ENCODE data around the gene FGFR4.
"Not testable (repeated sequence)": the region's sequence is repeated elsewhere in the genome, so short reads cannot be mapped to it uniquely, and the experiment has no call there.

FGFR4 gene

GRCh38 chr5:177086654-177087397 is at the start of gene FGFR4:
TSS of gene FGFR4 (plus strand) at chr5:177086915. CDS start at chr5:177089603, 2,688 bp downstream.
- peak; percentile 11 to 82 for DNase-seq

GRCh38 chr5:177036921-177037320 is 49.8 kb upstream of the FGFR4 start:
- DNase-seq, result no peak

- DNase-seq, result peak in 1 of 2 experiments; percentile 40
Measured at GRCh38 chr5:177040814-177041420, 45.8 kb upstream of the FGFR4 start.

GRCh38 chr5:177041936-177042335 is 44.8 kb upstream of the FGFR4 start:
- no peak for DNase-seq

GRCh38 chr5:177043114-177043513 is 43.6 kb upstream of the FGFR4 start:
- DNase-seq, result no peak

GRCh38 chr5:177043958-177044357 is 42.8 kb upstream of the FGFR4 start:
- DNase-seq, result no peak

GRCh38 chr5:177044641-177045040 is 42.1 kb upstream of the FGFR4 start:
- no peak for DNase-seq

- no peak for DNase-seq
Measured at GRCh38 chr5:177045631-177046030, 41.1 kb upstream of the FGFR4 start.

- not testable (repeated sequence) for DNase-seq
Measured at GRCh38 chr5:177048531-177048930, 38.2 kb upstream of the FGFR4 start.

GRCh38 chr5:177049285-177049684 is 37.4 kb upstream of the FGFR4 start:
- DNase-seq, result no peak

- DNase-seq, result no peak
Measured at GRCh38 chr5:177064500-177065277, 22.0 kb upstream of the FGFR4 start.

- DNase-seq, result no peak
Measured at GRCh38 chr5:177065491-177065890, 21.2 kb upstream of the FGFR4 start.

- DNase-seq, result no peak
Measured at GRCh38 chr5:177066224-177066623, 20.5 kb upstream of the FGFR4 start.

GRCh38 chr5:177067503-177067902 is 19.2 kb upstream of the FGFR4 start:
- no peak for DNase-seq

GRCh38 chr5:177070536-177071191 is 16.1 kb upstream of the FGFR4 start:
- no peak for DNase-seq

GRCh38 chr5:177071666-177072385 is 14.9 kb upstream of the FGFR4 start:
- DNase-seq, result peak; percentile 84 to 87

- no peak for DNase-seq
Measured at GRCh38 chr5:177077335-177077734, 9.4 kb upstream of the FGFR4 start.

GRCh38 chr5:177079606-177080005 is 7.1 kb upstream of the FGFR4 start:
- no peak for DNase-seq

- DNase-seq, result no peak
Measured at GRCh38 chr5:177080265-177080664, 6.5 kb upstream of the FGFR4 start.

GRCh38 chr5:177081859-177082258 is 4.9 kb upstream of the FGFR4 start:
- no peak for DNase-seq

GRCh38 chr5:177083357-177083756 is 3.4 kb upstream of the FGFR4 start:
- DNase-seq, result no peak

GRCh38 chr5:177084175-177084574 is 2.5 kb upstream of the FGFR4 start:
- no peak for DNase-seq
